T-helper 1 cell (primary cell): Measurements from ENCODE around the gene INTS11.
A peak's percentile ranks its signal among the peaks of the same experiment; 100 is the strongest.

ENCODE experiments used
- DNase-seq, 5 donors: peaks; one replicate each; pipeline ENCODE4 v3.0.0-alpha.2; 2012 to 2020

Gene INTS11

GRCh38 chr1:1357871-1358432 is 33.5 kb upstream of the INTS11 start:
- DNase-seq, result peak in 1 of 5 donors; percentile 10

- DNase-seq, result no peak
Observed at GRCh38 chr1:1356796-1357401, 32.4 kb upstream of the INTS11 start.

- no peak for DNase-seq
Observed at GRCh38 chr1:1356166-1356795, 31.8 kb upstream of the INTS11 start.

- no peak for DNase-seq
Observed at GRCh38 chr1:1355416-1355815, 31.0 kb upstream of the INTS11 start.

GRCh38 chr1:1354271-1355247 is 30.1 kb upstream of the INTS11 start:
- DNase-seq, result no peak

- no peak for DNase-seq
Observed at GRCh38 chr1:1353389-1354151, 29.1 kb upstream of the INTS11 start.

- DNase-seq, result no peak
Observed at GRCh38 chr1:1352786-1353388, 28.4 kb upstream of the INTS11 start.

- no peak for DNase-seq
Observed at GRCh38 chr1:1351511-1352427, 27.3 kb upstream of the INTS11 start.

- peak; percentile 59 to 77 (median 64) for DNase-seq
Observed at GRCh38 chr1:1349256-1350012, 25.0 kb upstream of the INTS11 start, which contains the start of gene DVL1. TSS of gene DVL1 (minus strand) at chr1:1349418. CDS start at chr1:1349065, 353 bp downstream.

- DNase-seq, result no peak
Observed at GRCh38 chr1:1348420-1349255, 24.2 kb upstream of the INTS11 start.

- no peak for DNase-seq
Observed at GRCh38 chr1:1347663-1348419, 23.4 kb upstream of the INTS11 start.

GRCh38 chr1:1347026-1347595 is 22.7 kb upstream of the INTS11 start:
- no peak for DNase-seq

GRCh38 chr1:1346501-1346890 is 22.0 kb upstream of the INTS11 start:
- no peak for DNase-seq

- DNase-seq, result no peak
Observed at GRCh38 chr1:1345860-1346500, 21.5 kb upstream of the INTS11 start.

GRCh38 chr1:1345384-1345783 is 20.9 kb upstream of the INTS11 start:
- no peak for DNase-seq

- DNase-seq, result no peak
Observed at GRCh38 chr1:1344655-1345361, 20.3 kb upstream of the INTS11 start.
